GM15510 (cell line): ENCODE measurements around the gene GABRG3.

Experiments
- POLR2A ChIP-seq: IDR thresholded peaks from 3 replicates; pipeline ENCODE4 v1.6.1; 2011; ENCODE audit warnings: borderline replicate concordance; ENCODE audit not compliant: insufficient read length; ENCODE audit errors: extremely low read depth

GABRG3 gene

GRCh38 chr15:27396521-27396920, 425.5 kb downstream of the GABRG3 start:
- TF ChIP-seq POLR2A: no peak

- TF ChIP-seq POLR2A: no peak
Observed at GRCh38 chr15:27396996-27397395, 426.0 kb downstream of the GABRG3 start.

GRCh38 chr15:27398631-27399161, 427.7 kb downstream of the GABRG3 start:
- no peak for TF ChIP-seq POLR2A

DNA sequence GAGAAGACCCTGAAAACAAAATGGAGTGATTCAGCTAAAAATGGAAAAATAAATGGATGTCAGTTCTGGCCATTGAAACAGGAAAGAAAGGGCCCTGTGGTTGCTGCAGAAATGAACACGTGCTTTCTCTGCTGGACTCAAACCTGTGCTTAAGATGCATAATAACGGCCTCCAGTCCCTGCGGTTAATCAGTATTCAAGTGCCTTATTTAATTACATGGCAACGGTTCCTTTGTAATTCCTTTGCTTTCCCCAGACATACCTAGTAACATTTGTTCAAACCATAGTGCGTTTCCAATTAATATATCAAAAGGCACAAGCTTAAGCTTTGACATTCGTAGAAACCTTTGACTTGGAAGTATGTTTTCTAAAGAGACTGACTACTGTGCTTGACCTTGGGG, 428.3 kb downstream of the GABRG3 start:
- no peak for TF ChIP-seq POLR2A

- TF ChIP-seq POLR2A: no peak
Observed at GRCh38 chr15:27401471-27401870, 430.5 kb downstream of the GABRG3 start.

GRCh38 chr15:27408428-27408827, 437.4 kb downstream of the GABRG3 start:
- TF ChIP-seq POLR2A: no peak

- TF ChIP-seq POLR2A: no peak
Observed at GRCh38 chr15:27410996-27411605, 440.1 kb downstream of the GABRG3 start.

GRCh38 chr15:27412415-27412814, 441.4 kb downstream of the GABRG3 start:
- no peak for TF ChIP-seq POLR2A

DNA sequence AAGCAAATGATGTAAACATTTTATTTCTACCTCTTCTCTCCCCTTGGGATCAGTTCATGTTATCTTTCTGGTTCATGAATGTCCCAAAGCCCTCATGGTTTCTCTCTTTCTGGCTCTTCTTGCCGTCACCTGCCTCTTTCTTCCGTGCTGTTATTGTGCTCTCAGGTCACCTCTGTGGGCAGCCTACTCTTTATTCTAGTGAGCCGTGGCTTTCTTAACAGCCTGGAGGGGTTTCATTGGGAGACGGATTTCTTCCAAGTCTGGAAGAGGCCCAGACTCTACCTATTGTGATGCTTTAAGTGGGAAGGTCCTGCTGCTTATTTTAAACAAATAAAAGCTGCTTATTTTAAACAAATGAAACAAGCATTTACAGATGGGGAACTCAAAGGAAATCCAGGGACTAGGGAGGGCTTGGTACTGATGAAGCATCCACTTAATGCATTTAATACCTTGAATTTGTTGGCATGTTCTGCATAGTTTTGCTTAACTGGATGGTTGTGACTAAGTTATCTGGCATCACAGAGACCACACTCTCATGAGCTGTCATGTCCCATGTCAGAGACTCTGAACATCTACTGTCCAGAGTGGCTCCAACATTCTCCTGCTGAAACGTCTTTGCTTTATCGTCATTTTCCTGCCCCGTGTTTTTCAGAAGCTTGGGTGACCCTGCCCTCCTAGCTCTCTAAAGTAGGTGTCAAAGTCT, 443.3 kb downstream of the GABRG3 start:
- no peak for TF ChIP-seq POLR2A

DNA sequence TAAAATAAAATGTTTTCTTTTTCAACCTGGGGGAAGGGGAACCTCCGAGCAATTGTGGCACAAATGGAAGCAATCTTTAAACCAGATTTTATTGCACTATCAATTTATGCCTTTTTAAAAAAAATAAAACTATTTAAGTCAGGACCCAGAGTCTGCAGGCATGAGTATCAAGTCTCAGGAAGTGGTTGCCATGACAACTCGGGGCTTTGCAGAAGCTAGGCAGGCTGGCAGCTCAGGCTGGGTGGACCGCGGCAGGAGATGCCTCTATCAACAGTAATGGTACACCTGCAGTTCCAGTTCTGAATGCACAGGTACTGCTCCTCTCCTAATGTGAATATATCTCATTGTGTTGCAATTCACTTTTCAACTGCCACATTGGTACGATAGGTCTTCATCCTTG, 447.7 kb downstream of the GABRG3 start:
- TF ChIP-seq POLR2A: no peak

GRCh38 chr15:27422997-27423396, 452.0 kb downstream of the GABRG3 start:
- no peak for TF ChIP-seq POLR2A

DNA sequence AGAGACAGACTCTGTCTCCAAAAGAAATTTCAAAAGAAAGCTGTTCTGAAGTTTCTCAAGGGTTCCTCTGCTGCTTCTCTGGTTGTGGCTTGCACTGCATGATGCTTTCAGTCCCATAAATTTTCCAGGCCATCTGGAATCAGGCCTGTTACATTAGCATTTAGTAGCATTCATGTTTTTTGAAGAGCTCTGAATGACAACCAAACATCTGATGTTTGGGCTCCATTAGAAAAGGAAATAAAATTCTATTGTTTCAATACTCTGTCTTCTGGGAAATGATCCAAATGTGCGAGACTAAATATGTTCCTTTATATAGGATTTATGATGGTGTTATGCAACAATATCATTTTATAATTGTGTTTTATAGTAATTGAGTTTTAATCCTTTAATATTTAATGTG, 455.8 kb downstream of the GABRG3 start:
- no peak for TF ChIP-seq POLR2A

- TF ChIP-seq POLR2A: no peak
Observed at GRCh38 chr15:27427276-27427675, 456.3 kb downstream of the GABRG3 start.

- TF ChIP-seq POLR2A: no peak
Observed at GRCh38 chr15:27428151-27428550, 457.2 kb downstream of the GABRG3 start.

DNA sequence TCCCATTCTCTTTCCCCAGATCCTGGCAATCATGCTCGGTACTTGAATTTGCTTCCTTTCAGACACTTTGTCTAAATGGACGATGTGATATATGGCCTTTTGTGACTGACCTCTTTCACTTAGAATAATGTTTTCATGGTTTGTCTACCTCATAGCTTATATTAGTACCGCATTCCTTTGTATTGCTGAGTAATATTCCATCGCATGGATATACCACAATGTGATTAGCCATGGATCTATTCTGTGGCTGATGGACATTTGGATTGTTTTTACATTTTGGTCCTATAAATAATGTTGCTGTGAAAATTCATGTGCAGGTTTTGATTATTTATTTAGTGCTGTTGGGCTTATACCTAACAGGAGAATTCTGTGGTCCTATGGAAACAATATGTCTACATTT, 458.6 kb downstream of the GABRG3 start:
- TF ChIP-seq POLR2A: no peak

DNA sequence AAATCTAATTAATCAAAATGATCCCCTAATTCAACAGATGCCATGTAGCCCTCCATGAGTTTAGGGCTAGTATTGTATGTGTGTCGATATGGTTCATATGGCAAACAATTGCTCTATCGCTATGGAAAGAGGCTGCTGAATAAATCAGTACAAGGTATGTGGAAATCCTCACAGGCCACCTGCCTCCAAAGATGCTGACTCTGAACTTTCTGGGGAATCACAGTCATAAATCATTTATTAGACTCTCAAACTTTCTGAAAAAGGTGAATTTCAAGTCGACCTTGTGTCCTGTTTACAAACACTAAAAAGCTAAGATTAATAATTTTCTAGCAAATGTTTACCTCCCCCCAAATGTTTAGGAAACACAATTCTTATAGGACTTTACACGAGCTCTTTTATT, 462.6 kb downstream of the GABRG3 start:
- TF ChIP-seq POLR2A: no peak

DNA sequence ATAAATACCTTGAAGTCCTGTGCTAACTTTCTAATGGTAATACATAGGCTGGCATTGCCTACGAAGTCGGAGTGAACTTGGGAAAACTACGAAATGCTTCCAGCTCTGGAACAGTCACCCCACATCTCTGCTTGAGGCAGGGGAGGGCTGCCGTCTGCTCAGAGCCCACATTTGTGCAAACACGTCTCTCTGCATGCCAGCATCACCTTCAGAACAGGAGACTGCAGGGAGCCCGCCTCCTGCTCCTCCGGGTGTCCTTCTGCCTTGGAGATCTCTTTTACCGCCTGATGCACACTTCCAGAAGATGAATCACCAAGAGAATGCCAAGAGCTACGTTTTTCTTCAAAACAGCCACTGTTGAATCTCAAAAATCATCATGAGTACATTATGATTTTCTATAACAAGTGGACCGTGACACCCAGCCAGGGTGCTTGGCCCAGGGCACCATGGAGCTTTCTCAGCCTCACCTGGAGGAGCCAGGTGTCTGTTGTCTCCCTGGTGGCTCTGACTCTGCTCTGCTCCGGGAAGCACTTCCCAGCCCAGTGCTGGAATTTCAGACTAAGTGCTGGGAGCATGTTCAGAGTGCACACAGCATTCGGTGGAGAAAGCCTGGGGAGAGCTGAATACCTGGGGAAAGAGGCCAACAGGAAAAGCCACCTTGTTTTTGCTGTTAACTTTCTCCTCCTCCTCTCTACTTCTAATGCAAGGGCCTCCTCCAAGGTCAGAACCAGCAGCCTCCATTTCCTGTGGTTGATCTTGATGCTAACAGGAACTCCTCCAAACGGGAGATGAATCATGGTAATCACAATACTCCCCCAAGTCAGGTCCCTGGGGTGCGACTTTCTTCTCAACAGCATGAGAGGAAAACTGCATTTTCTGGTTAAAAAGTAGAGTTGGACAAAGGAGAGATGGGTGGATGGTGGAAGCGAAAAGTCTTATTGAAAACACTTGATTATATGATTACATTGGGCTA, 467.7 kb downstream of the GABRG3 start:
- TF ChIP-seq POLR2A: no peak
